Measurements from ENCODE around the gene BCL2L12.
"Not testable (repeated sequence)": the region's sequence is repeated elsewhere in the genome, so short reads cannot be mapped to it uniquely, and the experiment has no call there.

The BCL2L12 gene, protein sequence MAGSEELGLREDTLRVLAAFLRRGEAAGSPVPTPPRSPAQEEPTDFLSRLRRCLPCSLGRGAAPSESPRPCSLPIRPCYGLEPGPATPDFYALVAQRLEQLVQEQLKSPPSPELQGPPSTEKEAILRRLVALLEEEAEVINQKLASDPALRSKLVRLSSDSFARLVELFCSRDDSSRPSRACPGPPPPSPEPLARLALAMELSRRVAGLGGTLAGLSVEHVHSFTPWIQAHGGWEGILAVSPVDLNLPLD

DNA sequence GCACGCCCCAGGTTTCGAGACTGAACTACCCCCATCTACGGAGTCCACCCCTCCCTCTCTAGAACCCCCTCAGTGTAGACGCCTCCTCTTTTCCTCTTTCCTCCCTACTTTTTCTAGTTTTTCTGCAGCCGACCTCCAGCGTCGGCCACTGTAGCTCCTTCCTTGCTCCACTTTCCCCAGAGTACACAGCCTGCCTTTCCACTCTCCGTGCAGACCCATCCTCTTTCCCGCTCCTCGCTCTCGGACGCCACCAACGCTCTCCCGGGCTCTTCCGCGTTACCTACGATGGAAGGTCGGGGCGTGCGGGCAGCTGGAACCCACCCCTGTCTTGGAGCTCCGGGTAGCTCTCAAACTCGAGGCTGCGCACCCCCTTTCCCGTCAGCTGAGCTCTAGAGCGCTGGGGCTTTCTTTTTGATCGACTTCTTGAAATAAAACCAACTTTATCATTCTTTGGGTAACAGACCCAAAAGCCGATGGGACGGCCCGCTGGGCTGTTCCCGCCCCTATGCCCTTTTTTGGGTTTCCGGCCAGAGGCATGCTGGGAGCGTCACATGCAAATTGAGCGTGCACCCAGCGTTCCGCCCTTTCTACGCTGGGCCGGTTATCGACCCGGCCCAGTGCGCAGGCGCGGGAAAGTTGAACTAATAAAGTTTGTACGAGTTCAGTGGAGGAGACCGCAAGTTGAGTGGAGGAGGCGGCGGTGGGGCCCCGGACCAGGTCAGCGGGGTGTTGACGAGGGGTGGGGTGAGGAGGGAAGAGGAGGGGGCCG lies at the start of gene BCL2L12, which contains the start of gene IRF3:
Gene BCL2L12 (plus strand): TSS at position 583 of the 769 bp plus-strand sequence. CDS start 760 bp downstream, outside the sequence.
Gene IRF3 (minus strand): TSS at position 507 of the 769 bp plus-strand sequence. CDS start 1,019 bp downstream, outside the sequence.
- H3K4me3 ChIP-seq (ENCODE audit: low read depth in 1 of 2, low read length in 2 of 2) = peak within 1 kb of the TSS; percentile 79 to 98
- peak within 1 kb of the TSS; percentile 87 for H3K27ac ChIP-seq (ENCODE audit: low read length)
- no peaks in the 10 kb centered on the region for H3K27me3 ChIP-seq (ENCODE audit: low read depth, low read length)
- no peaks in the 10 kb centered on the region for H3K9me3 ChIP-seq (ENCODE audit: control insufficient read depth in 1 of 2, low read length in 2 of 2)
- peaks cover 8 to 26% of the 10 kb centered on the region in 2 donors for H3K36me3 ChIP-seq (ENCODE audit: control insufficient read depth in 1 of 2, insufficient read depth in 2 of 2, low read length in 2 of 2)
- peaks cover 0 to 20% of the 10 kb centered on the region in 2 donors for H3K4me1 ChIP-seq (ENCODE audit: control insufficient read depth in 1 of 2, insufficient read depth in 2 of 2, low read length in 2 of 2)

DNA sequence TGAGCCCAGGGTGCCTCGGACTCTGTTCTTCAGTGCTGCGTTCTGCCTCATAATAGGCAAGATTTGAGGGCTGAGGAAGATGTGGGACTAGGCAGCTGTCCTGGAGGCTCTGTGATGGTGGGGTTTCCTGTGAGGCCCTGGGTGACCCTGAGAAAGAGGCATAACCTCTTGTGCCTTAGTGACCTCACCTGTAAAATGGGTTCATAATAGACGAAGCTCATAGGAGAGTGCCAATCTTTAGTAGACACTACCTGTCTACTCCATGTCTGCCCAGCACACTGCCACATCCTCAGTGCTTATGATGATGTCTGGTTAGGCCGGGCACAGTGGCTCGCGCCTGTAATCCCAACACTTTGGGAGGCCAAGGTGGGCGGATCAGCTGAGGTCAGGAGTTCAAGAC lies 49.2 kb upstream of the BCL2L12 start:
- Histone ChIP-seq H3K27me3 (ENCODE audit: low read depth, low read length) (no peaks in the 10 kb centered on the region), H3K4me1 (ENCODE audit: control insufficient read depth in 1 of 2, insufficient read depth in 2 of 2, low read length in 2 of 2) (peaks cover 0 to 3% of the 10 kb centered on the region in 2 donors), H3K9me3 (ENCODE audit: control insufficient read depth in 1 of 2, low read length in 2 of 2) (no peaks in the 10 kb centered on the region), H3K4me3 (ENCODE audit: low read depth in 1 of 2, low read length in 2 of 2) (no peak overlapping the region), H3K27ac (ENCODE audit: low read length) (no peak overlapping the region), H3K36me3 (ENCODE audit: control insufficient read depth in 1 of 2, insufficient read depth in 2 of 2, low read length in 2 of 2) (peaks cover 20 to 57% of the 10 kb centered on the region in 2 donors)

DNA sequence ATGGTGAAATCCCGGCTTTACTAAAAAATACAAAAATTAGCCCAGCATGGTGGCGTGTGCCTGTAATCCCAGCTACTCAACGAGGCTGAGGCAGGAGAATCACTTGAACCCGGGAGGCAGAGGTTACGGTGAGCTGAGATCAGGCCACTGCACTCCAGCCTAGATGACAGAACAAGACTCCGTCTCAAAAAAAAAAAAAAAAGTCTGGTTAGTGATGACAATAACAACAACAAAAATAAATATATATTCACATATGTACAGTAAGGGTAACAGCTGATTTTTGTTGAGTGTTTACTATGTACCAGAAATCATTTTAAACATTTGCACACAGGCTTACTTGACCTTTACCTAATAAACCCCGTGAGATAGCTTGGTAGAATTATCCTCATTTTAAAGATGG lies 48.8 kb upstream of the BCL2L12 start:
- no peaks in the 10 kb centered on the region for H3K9me3 ChIP-seq (ENCODE audit: control insufficient read depth in 1 of 2, low read length in 2 of 2)
- H3K27me3 ChIP-seq (ENCODE audit: low read depth, low read length) = no peaks in the 10 kb centered on the region
- peaks cover 20 to 57% of the 10 kb centered on the region in 2 donors for H3K36me3 ChIP-seq (ENCODE audit: control insufficient read depth in 1 of 2, insufficient read depth in 2 of 2, low read length in 2 of 2)
- no peak overlapping the region for H3K27ac ChIP-seq (ENCODE audit: low read length)
- H3K4me1 ChIP-seq (ENCODE audit: control insufficient read depth in 1 of 2, insufficient read depth in 2 of 2, low read length in 2 of 2) = peaks cover 0 to 3% of the 10 kb centered on the region in 2 donors
- no peak overlapping the region for H3K4me3 ChIP-seq (ENCODE audit: low read depth in 1 of 2, low read length in 2 of 2)

DNA sequence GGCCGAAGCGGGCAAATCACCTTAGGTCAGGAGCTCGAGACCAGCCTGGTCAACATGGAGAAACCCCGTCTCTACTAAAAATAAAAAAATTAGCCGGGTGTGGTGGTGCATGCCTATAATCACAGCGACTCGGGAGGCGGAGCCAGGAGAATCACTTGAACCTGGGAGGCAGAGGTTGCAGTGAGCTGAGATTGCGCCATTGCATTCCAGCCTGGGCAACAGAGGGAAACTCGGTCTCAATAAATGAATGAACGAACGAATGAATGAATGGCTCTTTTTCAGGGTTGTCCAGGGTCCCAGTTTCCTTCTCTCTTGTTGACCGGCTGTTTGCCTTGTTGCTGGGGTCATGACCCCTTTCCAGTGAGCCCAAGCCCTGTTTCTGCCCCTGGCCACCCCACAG lies 47.9 kb upstream of the BCL2L12 start:
- not testable (repeated sequence) for H3K27me3 ChIP-seq (ENCODE audit: low read depth, low read length); H3K9me3 ChIP-seq (ENCODE audit: control insufficient read depth in 1 of 2, low read length in 2 of 2); H3K4me3 ChIP-seq (ENCODE audit: low read depth in 1 of 2, low read length in 2 of 2); H3K27ac ChIP-seq (ENCODE audit: low read length); H3K4me1 ChIP-seq (ENCODE audit: control insufficient read depth in 1 of 2, insufficient read depth in 2 of 2, low read length in 2 of 2)
- H3K36me3 ChIP-seq (ENCODE audit: control insufficient read depth in 1 of 2, insufficient read depth in 2 of 2, low read length in 2 of 2) = peaks cover 20 to 57% of the 10 kb centered on the region in 2 donors

DNA sequence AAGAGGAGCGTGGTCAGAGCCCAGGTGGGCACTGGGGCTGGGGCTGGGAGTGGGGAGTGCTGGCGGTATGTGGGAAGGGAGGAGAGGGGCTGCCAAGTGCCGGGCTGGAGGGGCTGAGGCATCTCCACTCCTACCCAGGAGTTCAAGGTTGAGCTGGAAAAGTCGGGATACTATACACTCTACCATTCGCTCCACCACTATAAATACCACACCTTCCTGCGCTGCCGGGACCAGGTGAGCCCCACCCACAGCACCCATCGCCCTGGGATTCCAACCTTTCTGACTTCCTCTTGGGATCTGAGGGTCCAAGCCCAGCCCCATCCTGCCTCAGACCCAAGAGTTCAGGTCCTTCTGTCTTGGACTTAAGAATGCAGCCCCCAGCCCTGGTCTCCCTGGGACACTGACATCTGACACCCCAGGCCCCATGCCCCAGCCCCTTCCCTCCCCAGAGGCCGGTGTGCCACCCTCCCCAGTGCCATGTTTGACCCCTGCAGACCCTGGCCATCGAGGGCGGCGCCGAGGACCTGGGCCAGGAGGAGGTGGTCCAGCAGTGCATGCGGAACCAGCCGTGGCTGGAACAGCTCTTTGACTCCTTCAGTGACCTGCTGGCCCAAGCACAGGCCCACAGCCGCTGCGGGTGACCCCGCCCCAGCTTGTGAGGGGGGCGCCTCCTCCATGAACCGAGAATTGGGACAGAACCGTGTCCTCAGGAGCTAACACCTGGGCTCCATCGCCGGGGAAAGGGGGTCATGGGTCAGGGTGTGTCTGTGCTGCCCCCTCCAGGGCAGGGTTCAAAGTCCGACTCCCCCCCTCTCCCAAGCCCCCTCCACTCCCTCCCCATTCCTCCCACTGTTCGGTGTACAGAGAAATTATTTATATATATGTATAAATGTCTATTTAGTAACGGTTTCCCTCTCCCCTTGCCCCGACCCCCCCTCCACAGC lies 40.5 kb upstream of the BCL2L12 start:
- Histone ChIP-seq H3K9me3 (ENCODE audit: control insufficient read depth in 1 of 2, low read length in 2 of 2) (no peaks in the 10 kb centered on the region), H3K27me3 (ENCODE audit: low read depth, low read length) (no peaks in the 10 kb centered on the region), H3K4me3 (ENCODE audit: low read depth in 1 of 2, low read length in 2 of 2) (no peak overlapping the region), H3K27ac (ENCODE audit: low read length) (no peak overlapping the region), H3K4me1 (ENCODE audit: control insufficient read depth in 1 of 2, insufficient read depth in 2 of 2, low read length in 2 of 2) (no peaks in the 10 kb centered on the region), H3K36me3 (ENCODE audit: control insufficient read depth in 1 of 2, insufficient read depth in 2 of 2, low read length in 2 of 2) (peaks cover 8 to 31% of the 10 kb centered on the region in 2 donors)

DNA sequence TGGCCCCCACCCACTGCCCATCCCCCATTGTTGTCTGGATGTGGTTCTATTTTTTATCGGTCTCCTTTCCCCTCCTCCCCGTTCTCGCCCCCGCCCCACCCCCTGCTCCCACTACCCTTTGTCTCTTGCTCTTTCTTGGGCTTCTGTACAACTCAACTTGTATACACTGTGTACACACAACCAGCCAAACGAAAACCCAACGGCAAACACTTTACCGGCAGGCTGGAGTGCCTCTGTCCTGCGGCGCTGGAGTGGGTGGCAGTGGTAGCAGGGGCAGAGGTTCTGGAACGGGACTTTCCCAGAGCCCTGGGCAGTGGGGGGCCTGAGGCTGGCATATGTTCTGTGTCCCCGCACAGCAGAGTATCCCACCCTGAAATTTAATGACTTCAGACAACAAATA lies 39.5 kb upstream of the BCL2L12 start:
- H3K27me3 ChIP-seq (ENCODE audit: low read depth, low read length) = no peaks in the 10 kb centered on the region
- peaks cover 0 to 9% of the 10 kb centered on the region in 2 donors for H3K4me1 ChIP-seq (ENCODE audit: control insufficient read depth in 1 of 2, insufficient read depth in 2 of 2, low read length in 2 of 2)
- H3K9me3 ChIP-seq (ENCODE audit: control insufficient read depth in 1 of 2, low read length in 2 of 2) = no peaks in the 10 kb centered on the region
- no peak overlapping the region for H3K27ac ChIP-seq (ENCODE audit: low read length)
- H3K4me3 ChIP-seq (ENCODE audit: low read depth in 1 of 2, low read length in 2 of 2) = no peak overlapping the region
- peaks cover 7 to 28% of the 10 kb centered on the region in 2 donors for H3K36me3 ChIP-seq (ENCODE audit: control insufficient read depth in 1 of 2, insufficient read depth in 2 of 2, low read length in 2 of 2)

DNA sequence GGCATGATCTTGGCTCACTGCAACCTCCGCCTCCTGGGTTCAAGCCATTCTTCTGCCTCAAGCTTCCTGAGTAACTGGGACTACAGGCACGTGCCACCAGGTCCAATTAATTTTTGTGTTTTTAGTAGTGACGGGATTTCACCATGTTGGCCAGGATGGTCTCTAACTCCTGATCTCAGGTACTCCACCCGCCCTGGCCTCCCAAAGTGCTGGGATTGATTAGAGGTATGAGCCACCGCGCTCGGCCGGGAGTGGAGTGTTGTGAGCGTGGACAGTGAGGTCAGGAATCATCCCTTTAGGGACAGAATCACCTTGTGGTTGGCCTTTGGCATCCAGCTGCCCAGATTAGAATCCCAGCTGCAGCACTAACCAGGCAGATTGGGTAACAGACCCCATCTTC lies 36.1 kb upstream of the BCL2L12 start:
- H3K27me3 ChIP-seq (ENCODE audit: low read depth, low read length) = no peaks in the 10 kb centered on the region
- no peak overlapping the region for H3K27ac ChIP-seq (ENCODE audit: low read length)
- peaks cover 7 to 24% of the 10 kb centered on the region in 2 donors for H3K36me3 ChIP-seq (ENCODE audit: control insufficient read depth in 1 of 2, insufficient read depth in 2 of 2, low read length in 2 of 2)
- H3K9me3 ChIP-seq (ENCODE audit: control insufficient read depth in 1 of 2, low read length in 2 of 2) = no peaks in the 10 kb centered on the region
- H3K4me3 ChIP-seq (ENCODE audit: low read depth in 1 of 2, low read length in 2 of 2) = no peak overlapping the region
- peaks cover 0 to 10% of the 10 kb centered on the region in 2 donors for H3K4me1 ChIP-seq (ENCODE audit: control insufficient read depth in 1 of 2, insufficient read depth in 2 of 2, low read length in 2 of 2)

DNA sequence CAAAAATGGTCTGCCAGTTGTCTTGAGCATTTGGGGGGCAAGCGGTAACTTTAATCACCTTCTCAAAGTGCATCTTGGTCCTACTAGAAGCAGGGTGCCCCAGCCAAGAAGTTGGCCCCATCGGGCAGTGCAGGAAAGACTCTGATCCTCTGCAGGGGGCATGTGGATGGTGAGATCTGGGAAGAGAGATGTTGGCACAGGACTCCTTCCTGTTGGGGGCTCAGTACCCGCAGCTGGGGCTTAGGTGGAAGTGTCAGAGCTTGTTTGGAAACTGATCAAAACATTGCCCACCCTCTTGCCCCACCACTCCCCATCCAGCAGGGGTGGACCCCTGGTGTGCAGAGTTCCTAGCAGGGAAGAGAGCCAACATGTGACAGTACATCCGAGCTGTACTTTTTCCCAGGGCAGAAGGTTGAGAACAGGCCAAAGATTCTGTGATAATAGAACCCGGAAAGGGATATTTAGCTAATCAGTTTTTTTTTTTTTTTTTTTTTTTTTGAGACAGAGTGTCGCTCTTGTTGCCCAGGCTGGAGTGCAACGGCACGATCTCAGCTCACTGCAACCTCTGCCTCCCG lies 34.6 kb upstream of the BCL2L12 start:
- H3K36me3 ChIP-seq (ENCODE audit: control insufficient read depth in 1 of 2, insufficient read depth in 2 of 2, low read length in 2 of 2) = peaks cover 7 to 22% of the 10 kb centered on the region in 2 donors
- H3K4me1 ChIP-seq (ENCODE audit: control insufficient read depth in 1 of 2, insufficient read depth in 2 of 2, low read length in 2 of 2) = peaks cover 0 to 10% of the 10 kb centered on the region in 2 donors
- H3K4me3 ChIP-seq (ENCODE audit: low read depth in 1 of 2, low read length in 2 of 2) = no peak overlapping the region
- H3K9me3 ChIP-seq (ENCODE audit: control insufficient read depth in 1 of 2, low read length in 2 of 2) = no peaks in the 10 kb centered on the region
- no peak overlapping the region for H3K27ac ChIP-seq (ENCODE audit: low read length)
- H3K27me3 ChIP-seq (ENCODE audit: low read depth, low read length) = no peaks in the 10 kb centered on the region

DNA sequence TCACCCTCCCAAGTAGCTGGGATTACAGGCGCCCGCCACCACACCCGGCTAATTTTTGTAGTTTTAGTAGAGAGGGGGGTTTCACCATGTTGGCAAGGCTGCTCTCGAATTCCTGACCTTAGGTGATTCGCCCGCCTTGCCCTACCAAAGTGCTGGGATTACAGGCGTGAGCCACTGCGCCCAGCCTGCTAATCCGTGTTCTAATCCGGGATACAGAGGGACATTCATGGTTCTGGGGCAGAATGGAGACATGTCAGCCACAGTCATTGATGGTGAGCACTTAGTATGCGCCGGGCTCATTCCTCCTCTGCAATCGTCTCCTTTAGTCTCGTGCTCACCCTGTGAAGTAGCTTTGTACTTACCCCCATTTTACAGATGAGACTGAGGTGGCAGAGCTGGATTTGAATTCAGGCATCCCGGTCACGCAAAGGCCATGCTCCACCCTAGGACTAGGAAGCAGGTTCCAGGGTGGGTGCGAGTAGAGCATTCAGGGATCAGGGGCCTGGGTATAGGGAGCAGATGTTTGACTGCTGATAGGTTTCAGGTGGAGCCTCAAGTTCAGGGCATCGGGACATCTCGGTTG lies 34.0 kb upstream of the BCL2L12 start:
- Histone ChIP-seq H3K27me3 (ENCODE audit: low read depth, low read length) (no peaks in the 10 kb centered on the region), H3K4me1 (ENCODE audit: control insufficient read depth in 1 of 2, insufficient read depth in 2 of 2, low read length in 2 of 2) (peaks cover 0 to 15% of the 10 kb centered on the region in 2 donors), H3K27ac (ENCODE audit: low read length) (no peak overlapping the region), H3K4me3 (ENCODE audit: low read depth in 1 of 2, low read length in 2 of 2) (no peak overlapping the region), H3K36me3 (ENCODE audit: control insufficient read depth in 1 of 2, insufficient read depth in 2 of 2, low read length in 2 of 2) (peaks cover 1 to 16% of the 10 kb centered on the region in 2 donors), H3K9me3 (ENCODE audit: control insufficient read depth in 1 of 2, low read length in 2 of 2) (no peaks in the 10 kb centered on the region)

DNA sequence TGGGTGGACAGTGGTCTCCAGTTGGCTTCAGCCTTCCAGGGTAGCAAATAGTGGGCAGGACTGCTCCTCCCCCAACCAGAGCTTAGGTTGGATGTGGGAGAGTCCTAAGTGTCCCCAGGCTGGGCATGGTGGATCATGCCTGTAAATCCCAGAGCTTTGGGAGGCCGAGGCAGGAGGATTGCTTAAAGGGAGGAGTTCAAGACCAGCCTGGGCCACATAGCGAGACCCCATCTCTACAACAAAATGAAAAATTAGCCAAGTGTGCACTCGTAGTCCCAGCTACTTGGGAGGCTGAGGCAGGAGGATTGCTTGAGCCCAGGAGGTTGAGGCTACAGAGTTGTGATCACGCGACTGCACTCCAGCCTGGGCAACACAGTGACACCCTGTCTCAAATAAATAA lies 33.2 kb upstream of the BCL2L12 start:
- peaks cover 0 to 7% of the 10 kb centered on the region in 2 donors for H3K36me3 ChIP-seq (ENCODE audit: control insufficient read depth in 1 of 2, insufficient read depth in 2 of 2, low read length in 2 of 2)
- no peaks in the 10 kb centered on the region for H3K9me3 ChIP-seq (ENCODE audit: control insufficient read depth in 1 of 2, low read length in 2 of 2)
- H3K4me1 ChIP-seq (ENCODE audit: control insufficient read depth in 1 of 2, insufficient read depth in 2 of 2, low read length in 2 of 2) = peaks cover 0 to 22% of the 10 kb centered on the region in 2 donors
- no peaks in the 10 kb centered on the region for H3K27me3 ChIP-seq (ENCODE audit: low read depth, low read length)
- no peak overlapping the region for H3K27ac ChIP-seq (ENCODE audit: low read length)
- no peak overlapping the region for H3K4me3 ChIP-seq (ENCODE audit: low read depth in 1 of 2, low read length in 2 of 2)
